A549 (cell line): ENCODE results near the gene CRELD1.

ENCODE experiments used
- BHLHE40 ChIP-seq: IDR thresholded peaks from 2 replicates; pipeline ENCODE4 v1.6.1; 2012; ENCODE audit warnings: low read depth, low read length, inconsistent platforms
- HDAC2 ChIP-seq: fragments of 200-600 bp; sonication (generic); IDR thresholded peaks from 2 replicates; pipeline ENCODE4 v1.6.1; 2016
- POLR2A ChIP-seq: IDR thresholded peaks from 2 replicates; pipeline ENCODE4 v1.6.1; 2012; ENCODE audit warnings: mild to moderate bottlenecking, low read length
- RFX5 ChIP-seq: fragments of 450-650 bp; IDR thresholded peaks from 2 replicates; pipeline ENCODE4 v1.7.1; 2014; ENCODE audit warnings: antibody characterized with exemption, mild to moderate bottlenecking, moderate library complexity
- SMC3 ChIP-seq: fragments of >200 bp; sonication (Bioruptor Twin); formaldehyde crosslinking; IDR thresholded peaks from 3 replicates; pipeline ENCODE4 v1.6.1; 2018; ENCODE audit warnings: inconsistent platforms
- TF ChIP-seq, protein P1 (sequence below): fragments of >200 bp; sonication (Bioruptor Twin); formaldehyde crosslinking; IDR thresholded peaks from 3 replicates; pipeline ENCODE4 v1.5.1; 2016

DNA sequence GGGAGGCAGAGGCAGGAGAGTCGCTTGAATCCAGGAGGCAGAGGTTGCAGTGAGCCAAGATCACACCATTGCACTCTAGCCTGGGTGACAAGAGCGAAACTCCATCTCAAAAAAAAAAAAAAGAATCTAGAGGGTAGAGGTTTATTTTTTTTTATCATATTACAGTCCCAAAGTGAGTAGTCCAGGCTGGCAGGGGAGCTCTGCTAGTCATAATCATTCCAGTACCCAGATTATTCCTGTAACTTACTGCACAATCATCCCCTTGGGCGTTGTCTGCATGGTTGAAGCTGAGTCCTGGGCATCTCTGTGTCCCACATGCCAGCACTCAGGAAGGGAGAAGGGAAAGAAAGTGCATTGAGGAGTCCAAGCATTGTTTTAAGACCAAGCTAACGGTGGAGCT is 8.5 kb downstream of the CRELD1 start:
- no peak for TF ChIP-seq RFX5
- TF ChIP-seq HDAC2 = no peak
- no peak for TF ChIP-seq SMC3
- no peak for TF ChIP-seq POLR2A
- no peak for TF ChIP-seq BHLHE40
- TF ChIP-seq, protein P1, sequence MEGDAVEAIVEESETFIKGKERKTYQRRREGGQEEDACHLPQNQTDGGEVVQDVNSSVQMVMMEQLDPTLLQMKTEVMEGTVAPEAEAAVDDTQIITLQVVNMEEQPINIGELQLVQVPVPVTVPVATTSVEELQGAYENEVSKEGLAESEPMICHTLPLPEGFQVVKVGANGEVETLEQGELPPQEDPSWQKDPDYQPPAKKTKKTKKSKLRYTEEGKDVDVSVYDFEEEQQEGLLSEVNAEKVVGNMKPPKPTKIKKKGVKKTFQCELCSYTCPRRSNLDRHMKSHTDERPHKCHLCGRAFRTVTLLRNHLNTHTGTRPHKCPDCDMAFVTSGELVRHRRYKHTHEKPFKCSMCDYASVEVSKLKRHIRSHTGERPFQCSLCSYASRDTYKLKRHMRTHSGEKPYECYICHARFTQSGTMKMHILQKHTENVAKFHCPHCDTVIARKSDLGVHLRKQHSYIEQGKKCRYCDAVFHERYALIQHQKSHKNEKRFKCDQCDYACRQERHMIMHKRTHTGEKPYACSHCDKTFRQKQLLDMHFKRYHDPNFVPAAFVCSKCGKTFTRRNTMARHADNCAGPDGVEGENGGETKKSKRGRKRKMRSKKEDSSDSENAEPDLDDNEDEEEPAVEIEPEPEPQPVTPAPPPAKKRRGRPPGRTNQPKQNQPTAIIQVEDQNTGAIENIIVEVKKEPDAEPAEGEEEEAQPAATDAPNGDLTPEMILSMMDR = no peak
